ENCODE data around the gene CCDC88A.
"Not testable (repeated sequence)": the region's sequence is repeated elsewhere in the genome, so short reads cannot be mapped to it uniquely, and the experiment has no call there.

The CCDC88A gene

GRCh38 chr2:55357927-55358326, 61.7 kb downstream of the CCDC88A start:
- no peaks in the 10 kb centered on the region for H3K36me3 ChIP-seq (ENCODE audit: control insufficient read depth in 2 of 2, insufficient read depth in 2 of 2, low read length in 2 of 2)
- H3K9me3 ChIP-seq (ENCODE audit: control insufficient read depth in 2 of 2, low read length in 2 of 2), result no peaks in the 10 kb centered on the region
- no peaks in the 10 kb centered on the region for H3K4me1 ChIP-seq (ENCODE audit: control insufficient read depth in 2 of 2, insufficient read depth in 2 of 2, low read length in 2 of 2)
- no peaks in the 10 kb centered on the region for H3K27me3 ChIP-seq (ENCODE audit: control insufficient read depth in 2 of 2, insufficient read depth in 2 of 2, low read length in 2 of 2)
- no peak overlapping the region for H3K9ac ChIP-seq (ENCODE audit: low read depth in 1 of 2, low read length in 2 of 2)
- H3K4me3 ChIP-seq (ENCODE audit: low read length in 2 of 2), result no peak overlapping the region
- H3K27ac ChIP-seq (ENCODE audit: low read depth in 2 of 2, low read length in 2 of 2), result no peak overlapping the region

- H3K27ac ChIP-seq (ENCODE audit: low read depth in 2 of 2, low read length in 2 of 2), result no peak overlapping the region
- H3K4me1 ChIP-seq (ENCODE audit: control insufficient read depth in 2 of 2, insufficient read depth in 2 of 2, low read length in 2 of 2), result no peaks in the 10 kb centered on the region
- no peaks in the 10 kb centered on the region for H3K36me3 ChIP-seq (ENCODE audit: control insufficient read depth in 2 of 2, insufficient read depth in 2 of 2, low read length in 2 of 2)
- H3K9ac ChIP-seq (ENCODE audit: low read depth in 1 of 2, low read length in 2 of 2), result no peak overlapping the region
- no peaks in the 10 kb centered on the region for H3K27me3 ChIP-seq (ENCODE audit: control insufficient read depth in 2 of 2, insufficient read depth in 2 of 2, low read length in 2 of 2)
- H3K9me3 ChIP-seq (ENCODE audit: control insufficient read depth in 2 of 2, low read length in 2 of 2), result no peaks in the 10 kb centered on the region
- no peak overlapping the region for H3K4me3 ChIP-seq (ENCODE audit: low read length in 2 of 2)
Measured at GRCh38 chr2:55357164-55357563, 62.5 kb downstream of the CCDC88A start.

- H3K27me3 ChIP-seq (ENCODE audit: control insufficient read depth in 2 of 2, insufficient read depth in 2 of 2, low read length in 2 of 2); H3K9me3 ChIP-seq (ENCODE audit: control insufficient read depth in 2 of 2, low read length in 2 of 2); H3K4me3 ChIP-seq (ENCODE audit: low read length in 2 of 2); H3K27ac ChIP-seq (ENCODE audit: low read depth in 2 of 2, low read length in 2 of 2); H3K9ac ChIP-seq (ENCODE audit: low read depth in 1 of 2, low read length in 2 of 2); H3K4me1 ChIP-seq (ENCODE audit: control insufficient read depth in 2 of 2, insufficient read depth in 2 of 2, low read length in 2 of 2); H3K36me3 ChIP-seq (ENCODE audit: control insufficient read depth in 2 of 2, insufficient read depth in 2 of 2, low read length in 2 of 2): not testable (repeated sequence)
Measured at GRCh38 chr2:55356136-55356535, 63.5 kb downstream of the CCDC88A start.

- H3K36me3 ChIP-seq (ENCODE audit: control insufficient read depth in 2 of 2, insufficient read depth in 2 of 2, low read length in 2 of 2), result no peaks in the 10 kb centered on the region
- no peaks in the 10 kb centered on the region for H3K4me1 ChIP-seq (ENCODE audit: control insufficient read depth in 2 of 2, insufficient read depth in 2 of 2, low read length in 2 of 2)
- H3K27ac ChIP-seq (ENCODE audit: low read depth in 2 of 2, low read length in 2 of 2), result no peak overlapping the region
- H3K9ac ChIP-seq (ENCODE audit: low read depth in 1 of 2, low read length in 2 of 2), result no peak overlapping the region
- H3K9me3 ChIP-seq (ENCODE audit: control insufficient read depth in 2 of 2, low read length in 2 of 2), result no peaks in the 10 kb centered on the region
- H3K4me3 ChIP-seq (ENCODE audit: low read length in 2 of 2), result no peak overlapping the region
- H3K27me3 ChIP-seq (ENCODE audit: control insufficient read depth in 2 of 2, insufficient read depth in 2 of 2, low read length in 2 of 2), result no peaks in the 10 kb centered on the region
Measured at GRCh38 chr2:55355451-55355850, 64.2 kb downstream of the CCDC88A start.

GRCh38 chr2:55351672-55352071, 68.0 kb downstream of the CCDC88A start:
- Histone ChIP-seq H3K4me3 (ENCODE audit: low read length in 2 of 2) (no peak overlapping the region), H3K9ac (ENCODE audit: low read depth in 1 of 2, low read length in 2 of 2) (no peak overlapping the region), H3K9me3 (ENCODE audit: control insufficient read depth in 2 of 2, low read length in 2 of 2) (no peaks in the 10 kb centered on the region), H3K27me3 (ENCODE audit: control insufficient read depth in 2 of 2, insufficient read depth in 2 of 2, low read length in 2 of 2) (no peaks in the 10 kb centered on the region), H3K27ac (ENCODE audit: low read depth in 2 of 2, low read length in 2 of 2) (no peak overlapping the region), H3K4me1 (ENCODE audit: control insufficient read depth in 2 of 2, insufficient read depth in 2 of 2, low read length in 2 of 2) (no peaks in the 10 kb centered on the region), H3K36me3 (ENCODE audit: control insufficient read depth in 2 of 2, insufficient read depth in 2 of 2, low read length in 2 of 2) (no peaks in the 10 kb centered on the region)

- no peaks in the 10 kb centered on the region for H3K36me3 ChIP-seq (ENCODE audit: control insufficient read depth in 2 of 2, insufficient read depth in 2 of 2, low read length in 2 of 2)
- no peak overlapping the region for H3K9ac ChIP-seq (ENCODE audit: low read depth in 1 of 2, low read length in 2 of 2)
- H3K9me3 ChIP-seq (ENCODE audit: control insufficient read depth in 2 of 2, low read length in 2 of 2), result no peaks in the 10 kb centered on the region
- no peaks in the 10 kb centered on the region for H3K27me3 ChIP-seq (ENCODE audit: control insufficient read depth in 2 of 2, insufficient read depth in 2 of 2, low read length in 2 of 2)
- H3K4me1 ChIP-seq (ENCODE audit: control insufficient read depth in 2 of 2, insufficient read depth in 2 of 2, low read length in 2 of 2), result no peaks in the 10 kb centered on the region
- H3K27ac ChIP-seq (ENCODE audit: low read depth in 2 of 2, low read length in 2 of 2), result no peak overlapping the region
- no peak overlapping the region for H3K4me3 ChIP-seq (ENCODE audit: low read length in 2 of 2)
Measured at GRCh38 chr2:55345064-55345463, 74.6 kb downstream of the CCDC88A start.

- no peaks in the 10 kb centered on the region for H3K4me1 ChIP-seq (ENCODE audit: control insufficient read depth in 2 of 2, insufficient read depth in 2 of 2, low read length in 2 of 2)
- no peaks in the 10 kb centered on the region for H3K36me3 ChIP-seq (ENCODE audit: control insufficient read depth in 2 of 2, insufficient read depth in 2 of 2, low read length in 2 of 2)
- H3K4me3 ChIP-seq (ENCODE audit: low read length in 2 of 2), result no peak overlapping the region
- no peak overlapping the region for H3K9ac ChIP-seq (ENCODE audit: low read depth in 1 of 2, low read length in 2 of 2)
- no peak overlapping the region for H3K27ac ChIP-seq (ENCODE audit: low read depth in 2 of 2, low read length in 2 of 2)
- H3K27me3 ChIP-seq (ENCODE audit: control insufficient read depth in 2 of 2, insufficient read depth in 2 of 2, low read length in 2 of 2), result no peaks in the 10 kb centered on the region
- no peaks in the 10 kb centered on the region for H3K9me3 ChIP-seq (ENCODE audit: control insufficient read depth in 2 of 2, low read length in 2 of 2)
Measured at GRCh38 chr2:55338268-55338667, 81.4 kb downstream of the CCDC88A start.

GRCh38 chr2:55334728-55335127, 84.9 kb downstream of the CCDC88A start:
- Histone ChIP-seq H3K4me1 (ENCODE audit: control insufficient read depth in 2 of 2, insufficient read depth in 2 of 2, low read length in 2 of 2) (no peaks in the 10 kb centered on the region), H3K27ac (ENCODE audit: low read depth in 2 of 2, low read length in 2 of 2) (no peak overlapping the region), H3K27me3 (ENCODE audit: control insufficient read depth in 2 of 2, insufficient read depth in 2 of 2, low read length in 2 of 2) (no peaks in the 10 kb centered on the region), H3K9me3 (ENCODE audit: control insufficient read depth in 2 of 2, low read length in 2 of 2) (no peaks in the 10 kb centered on the region), H3K4me3 (ENCODE audit: low read length in 2 of 2) (no peak overlapping the region), H3K36me3 (ENCODE audit: control insufficient read depth in 2 of 2, insufficient read depth in 2 of 2, low read length in 2 of 2) (no peaks in the 10 kb centered on the region), H3K9ac (ENCODE audit: low read depth in 1 of 2, low read length in 2 of 2) (no peak overlapping the region)

GRCh38 chr2:55330541-55331297, 88.9 kb downstream of the CCDC88A start:
- Histone ChIP-seq H3K36me3 (ENCODE audit: control insufficient read depth in 2 of 2, insufficient read depth in 2 of 2, low read length in 2 of 2) (no peaks in the 10 kb centered on the region), H3K27ac (ENCODE audit: low read depth in 2 of 2, low read length in 2 of 2) (no peak overlapping the region), H3K4me1 (ENCODE audit: control insufficient read depth in 2 of 2, insufficient read depth in 2 of 2, low read length in 2 of 2) (no peaks in the 10 kb centered on the region), H3K4me3 (ENCODE audit: low read length in 2 of 2) (no peak overlapping the region), H3K27me3 (ENCODE audit: control insufficient read depth in 2 of 2, insufficient read depth in 2 of 2, low read length in 2 of 2) (no peaks in the 10 kb centered on the region), H3K9me3 (ENCODE audit: control insufficient read depth in 2 of 2, low read length in 2 of 2) (no peaks in the 10 kb centered on the region), H3K9ac (ENCODE audit: low read depth in 1 of 2, low read length in 2 of 2) (no peak overlapping the region)

- no peak overlapping the region for H3K9ac ChIP-seq (ENCODE audit: low read depth in 1 of 2, low read length in 2 of 2)
- no peak overlapping the region for H3K4me3 ChIP-seq (ENCODE audit: low read length in 2 of 2)
- H3K27me3 ChIP-seq (ENCODE audit: control insufficient read depth in 2 of 2, insufficient read depth in 2 of 2, low read length in 2 of 2), result no peaks in the 10 kb centered on the region
- H3K36me3 ChIP-seq (ENCODE audit: control insufficient read depth in 2 of 2, insufficient read depth in 2 of 2, low read length in 2 of 2), result no peaks in the 10 kb centered on the region
- no peaks in the 10 kb centered on the region for H3K4me1 ChIP-seq (ENCODE audit: control insufficient read depth in 2 of 2, insufficient read depth in 2 of 2, low read length in 2 of 2)
- H3K9me3 ChIP-seq (ENCODE audit: control insufficient read depth in 2 of 2, low read length in 2 of 2), result no peaks in the 10 kb centered on the region
- H3K27ac ChIP-seq (ENCODE audit: low read depth in 2 of 2, low read length in 2 of 2), result no peak overlapping the region
Measured at GRCh38 chr2:55327470-55328230, 92.0 kb downstream of the CCDC88A start.

Measured in mucosa of rectum (tissue), 2 donors.